NCI-H446 (cell line): ENCODE data around the gene HLCS.

Source experiments
- DNase-seq, 2 experiments: peaks; one replicate each; lab custom pipeline; 2025; lab: John Stamatoyannopoulos, UW

Gene HLCS

DNA sequence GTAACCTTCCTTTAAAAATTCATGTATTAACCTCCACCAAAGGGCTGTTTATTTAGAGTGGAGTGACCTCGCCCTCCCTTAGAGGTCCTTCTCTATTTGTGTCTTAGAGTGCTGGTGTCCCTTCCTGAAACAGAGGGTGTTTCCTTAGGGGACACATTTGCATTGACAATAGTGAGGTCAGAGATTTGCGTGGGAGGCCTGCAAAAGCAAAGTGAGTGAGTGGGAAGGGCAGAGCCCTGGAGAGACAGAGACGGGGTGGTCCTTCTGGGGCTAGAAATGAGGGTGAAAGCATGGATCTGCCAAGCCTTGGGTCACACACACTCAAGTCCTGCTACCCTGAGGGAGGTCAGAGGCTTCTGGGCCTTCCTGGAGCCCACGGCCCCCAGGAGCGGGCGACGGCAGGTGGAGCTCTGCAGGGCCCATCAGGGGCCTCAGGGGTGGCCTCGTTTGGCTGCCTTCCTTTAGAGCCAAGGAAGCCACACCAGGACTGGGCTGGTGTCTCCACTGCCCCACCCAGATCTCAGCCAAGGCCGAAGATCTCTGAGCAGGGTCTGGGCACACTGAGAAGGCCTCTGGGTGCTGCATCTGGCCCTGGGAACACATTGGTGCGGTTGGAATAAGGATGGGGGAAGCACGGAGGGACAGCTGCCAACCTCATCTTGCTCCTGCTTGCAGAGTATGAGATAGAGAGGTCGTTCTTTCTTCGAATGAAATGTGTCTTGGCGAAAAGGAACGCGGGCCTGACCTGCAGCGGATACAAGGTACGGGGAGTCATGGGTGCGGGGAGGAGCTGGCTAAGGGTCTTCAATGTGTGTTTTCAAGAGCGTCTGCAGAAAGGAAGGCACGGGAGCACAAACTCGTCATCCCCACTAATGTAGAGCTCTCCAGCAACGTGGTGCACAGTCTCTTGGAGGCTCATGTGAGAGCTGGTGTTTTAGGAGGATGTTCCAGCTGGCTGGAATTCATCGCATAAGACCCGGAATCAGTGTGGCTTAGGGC lies 243.8 kb downstream of the HLCS start:
- DNase-seq: no peak

DNA sequence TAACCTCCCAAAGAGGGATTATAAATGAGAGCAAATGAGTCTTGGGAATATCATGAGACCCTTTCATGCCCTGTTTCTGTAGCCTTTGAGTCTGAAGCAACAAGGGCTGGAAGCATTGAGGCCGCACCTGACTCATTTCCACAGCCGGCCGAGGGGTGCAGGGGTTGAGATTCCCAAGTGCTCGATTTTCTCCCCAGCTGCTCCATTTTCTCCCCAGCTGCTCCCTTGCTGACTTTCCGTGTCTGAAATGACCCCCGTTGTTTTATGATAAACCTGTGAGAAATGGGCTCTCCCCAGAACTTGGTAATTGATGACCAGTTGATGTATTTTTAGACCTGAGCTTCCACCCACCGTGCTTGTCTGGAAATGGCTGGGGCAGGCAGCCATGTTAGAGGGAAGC lies 244.7 kb downstream of the HLCS start:
- DNase-seq: no peak

DNA sequence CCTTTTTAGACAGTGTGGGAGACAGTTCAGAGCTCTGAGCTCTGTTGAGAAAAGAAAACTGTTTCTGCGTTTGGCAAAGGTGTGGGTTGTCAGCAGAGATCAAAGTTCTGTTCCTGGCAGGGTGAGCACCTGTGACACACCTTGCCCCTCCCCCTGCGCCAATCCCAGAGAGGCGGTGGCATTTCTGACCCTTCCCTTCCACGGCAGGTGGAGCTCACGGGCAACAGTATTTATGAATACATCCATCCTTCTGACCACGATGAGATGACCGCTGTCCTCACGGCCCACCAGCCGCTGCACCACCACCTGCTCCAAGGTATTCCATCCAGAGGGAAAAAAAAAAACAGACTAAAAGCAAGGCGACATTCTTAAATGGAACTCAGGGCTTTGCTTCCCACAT lies 246.9 kb downstream of the HLCS start:
- DNase-seq: no peak

DNA sequence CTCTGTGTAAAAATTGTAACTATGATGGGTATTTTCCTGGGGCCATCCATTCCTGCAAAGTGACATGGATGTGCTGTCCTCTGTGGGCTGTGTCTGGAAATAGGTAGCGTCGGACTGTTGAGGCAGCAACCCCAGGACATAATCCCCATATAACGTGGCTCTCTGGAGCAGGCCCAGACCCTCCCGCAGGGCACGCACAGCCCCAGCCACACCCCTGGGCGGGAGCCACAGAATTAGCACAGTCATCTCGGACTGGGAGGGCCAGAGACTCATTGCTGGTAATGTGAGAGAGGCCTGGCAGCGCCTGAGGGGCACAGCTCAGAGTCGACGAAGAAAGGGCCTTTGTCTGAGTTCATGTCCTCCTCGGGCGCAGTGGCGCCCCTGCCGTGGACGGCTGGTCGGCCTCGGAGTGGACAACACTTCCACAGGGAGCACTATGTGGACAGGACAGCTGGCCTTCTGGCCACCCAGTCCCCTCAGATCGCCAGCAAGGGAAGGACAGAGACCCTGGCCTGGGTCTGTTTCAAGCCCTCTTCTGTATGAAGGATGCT lies 247.4 kb downstream of the HLCS start:
- DNase-seq: no peak

DNA sequence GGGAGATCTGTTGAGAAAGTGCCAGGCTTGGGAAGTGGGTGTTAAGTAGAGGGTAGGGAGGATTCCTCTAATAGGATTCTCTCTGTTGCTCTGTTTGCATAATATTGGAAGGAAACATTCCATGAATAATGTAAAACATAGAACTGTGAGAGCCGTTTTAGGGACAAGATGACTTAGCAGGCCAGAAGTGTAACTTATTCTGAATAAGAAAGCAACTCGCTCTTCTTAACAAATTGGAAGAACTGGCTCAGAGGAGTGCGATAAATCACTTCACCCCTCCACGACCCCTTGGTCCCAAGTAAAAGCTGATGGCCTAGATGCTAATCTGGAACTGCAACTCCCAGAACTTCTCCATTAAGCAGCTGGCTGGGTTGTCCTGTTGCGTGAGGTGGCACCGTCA lies 248.5 kb downstream of the HLCS start:
- DNase-seq: no peak

DNA sequence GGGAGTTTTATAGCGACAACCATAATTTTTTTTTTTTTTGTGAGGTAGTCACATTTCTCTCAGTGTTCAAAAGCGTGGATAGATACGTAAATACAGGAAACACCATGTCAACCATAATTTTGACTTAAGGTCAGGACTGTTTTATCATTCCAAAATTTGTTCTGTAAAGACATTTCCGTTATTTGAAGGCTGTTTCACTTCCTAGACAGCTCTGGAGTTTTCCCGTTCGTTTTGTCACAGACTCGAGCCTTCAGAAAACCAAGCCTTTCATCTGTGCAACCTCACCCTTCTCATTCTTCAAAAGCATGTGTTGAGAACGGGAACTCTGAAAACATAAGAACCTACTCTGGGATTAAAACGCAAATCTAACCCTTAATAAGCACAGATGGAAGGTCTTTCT lies 249.6 kb downstream of the HLCS start:
- no peak for DNase-seq

DNA sequence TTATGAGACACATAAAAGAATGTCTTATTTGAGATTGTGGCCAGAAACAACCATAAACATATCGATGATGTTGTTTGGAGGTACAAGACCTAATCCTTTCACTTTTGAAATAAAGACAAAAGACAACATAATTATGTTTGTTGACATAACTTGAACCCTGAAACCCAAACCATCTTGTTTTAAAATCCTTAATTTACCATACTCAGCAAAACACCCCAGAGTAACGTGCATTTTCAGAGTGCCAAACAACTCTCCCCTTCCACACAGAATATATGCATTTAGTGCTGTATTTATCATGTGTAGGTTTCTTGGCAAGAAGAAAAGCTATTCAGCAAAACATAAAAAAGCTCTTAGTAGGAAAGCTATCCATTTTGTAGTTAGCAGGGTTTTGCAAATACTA lies 250.1 kb downstream of the HLCS start:
- no peak for DNase-seq

DNA sequence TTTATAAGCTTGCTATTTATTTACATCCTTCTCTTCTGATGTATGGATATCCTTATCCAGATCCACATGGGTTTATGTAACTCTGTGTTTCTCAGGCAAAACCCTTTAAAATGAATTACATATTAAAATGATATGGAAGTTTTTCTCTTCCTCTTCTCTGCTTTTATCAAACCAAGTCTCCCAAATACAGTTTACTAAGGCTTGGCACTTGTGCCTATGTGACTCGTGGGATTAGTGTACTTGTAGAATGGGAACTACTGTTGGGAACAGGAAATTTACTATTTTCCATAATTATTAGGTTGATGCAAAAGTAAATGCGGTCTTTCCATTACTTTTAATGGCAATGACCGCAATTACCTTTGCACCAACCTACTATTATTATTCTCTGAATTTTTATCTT lies 252.7 kb downstream of the HLCS start:
- DNase-seq: no peak

DNA sequence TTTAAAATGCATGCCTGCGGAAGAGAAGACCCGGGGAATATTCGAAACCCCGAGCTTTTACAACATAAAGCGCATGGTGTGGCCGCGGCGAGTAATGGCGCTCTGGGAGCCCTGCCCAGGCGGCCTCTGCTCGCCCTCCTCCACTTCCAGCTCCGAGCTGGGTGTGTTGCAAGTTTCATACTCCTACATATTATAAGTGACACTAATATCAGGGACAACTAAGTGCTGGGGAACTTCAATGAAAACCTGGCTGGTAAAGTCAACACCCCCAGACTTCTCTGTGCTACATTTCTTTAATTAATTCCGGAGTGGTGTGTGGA lies 255.8 kb downstream of the HLCS start:
- no peak for DNase-seq

DNA sequence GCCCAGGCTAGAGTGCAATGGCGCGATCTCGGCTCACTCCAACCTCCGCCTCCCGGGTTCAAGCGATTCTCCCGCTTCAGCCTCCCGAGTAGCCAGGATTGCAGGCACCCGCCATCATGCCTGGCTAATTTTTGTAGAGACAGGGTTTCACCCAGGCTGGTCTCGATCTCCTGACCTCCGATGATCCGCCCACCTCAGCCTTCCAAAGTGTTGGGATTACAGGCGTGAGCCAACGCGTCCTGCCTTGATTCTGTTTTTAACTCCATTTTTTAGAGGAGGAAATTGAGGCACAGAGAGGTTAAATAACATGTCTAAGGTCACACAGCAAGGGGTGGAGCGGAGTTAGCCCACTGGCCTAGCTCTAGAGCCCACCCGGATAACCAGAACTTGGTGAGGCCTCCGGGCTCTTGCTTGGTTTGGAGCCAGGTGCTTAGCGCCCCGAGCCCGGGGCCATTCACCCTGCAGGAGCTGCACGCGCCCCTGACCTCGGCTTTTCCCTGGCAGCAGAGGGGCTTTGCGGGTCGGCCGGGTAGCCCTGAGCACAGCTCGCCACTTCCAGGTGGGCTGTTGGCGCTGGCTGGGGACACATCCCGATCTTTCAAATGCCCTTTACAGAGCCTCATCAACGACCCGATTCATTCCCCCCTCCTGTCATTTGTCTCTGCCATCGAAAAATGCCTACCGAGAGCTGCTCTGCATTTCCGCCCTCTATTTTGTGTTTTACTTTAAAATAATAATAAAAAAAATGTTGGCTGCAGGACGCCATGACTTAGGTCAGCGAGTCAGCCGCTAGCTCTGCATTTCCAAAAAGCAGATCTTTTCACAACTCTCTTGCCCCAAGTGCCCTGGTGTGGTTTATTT lies 256.4 kb downstream of the HLCS start:
- no peak for DNase-seq

DNA sequence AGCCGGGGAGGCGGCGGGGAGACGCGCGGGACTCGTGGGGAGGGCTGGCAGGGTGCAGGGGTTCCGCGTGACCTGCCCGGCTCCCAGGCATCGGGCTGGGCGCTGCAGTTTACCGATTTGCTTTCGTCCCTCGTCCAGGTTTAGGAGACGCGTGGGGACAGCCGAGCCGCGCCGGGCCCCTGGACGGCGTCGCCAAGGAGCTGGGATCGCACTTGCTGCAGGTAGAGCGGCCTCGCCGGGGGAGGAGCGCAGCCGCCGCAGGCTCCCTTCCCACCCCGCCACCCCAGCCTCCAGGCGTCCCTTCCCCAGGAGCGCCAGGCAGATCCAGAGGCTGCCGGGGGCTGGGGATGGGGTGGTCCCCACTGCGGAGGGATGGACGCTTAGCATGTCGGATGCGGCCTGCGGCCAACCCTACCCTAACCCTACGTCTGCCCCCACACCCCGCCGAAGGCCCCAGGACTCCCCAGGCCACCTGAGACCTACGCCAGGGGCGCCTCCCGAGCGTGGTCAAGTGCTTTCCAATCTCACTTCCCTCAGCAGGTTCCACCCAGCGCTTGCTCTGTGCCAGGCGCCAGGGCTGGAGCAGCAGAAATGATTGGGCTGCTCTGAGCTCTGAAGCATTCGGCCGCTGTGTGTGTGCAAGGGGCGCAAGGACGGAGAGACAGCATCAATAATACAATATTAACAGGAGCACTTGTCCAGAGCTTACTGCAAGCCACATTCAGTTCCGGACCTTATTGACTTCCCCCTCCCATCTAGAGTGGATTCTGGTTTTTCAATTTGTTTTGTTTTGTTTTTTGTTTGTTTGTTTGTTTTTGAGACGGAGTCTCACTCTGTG lies 257.2 kb downstream of the HLCS start:
- no peak for DNase-seq

DNA sequence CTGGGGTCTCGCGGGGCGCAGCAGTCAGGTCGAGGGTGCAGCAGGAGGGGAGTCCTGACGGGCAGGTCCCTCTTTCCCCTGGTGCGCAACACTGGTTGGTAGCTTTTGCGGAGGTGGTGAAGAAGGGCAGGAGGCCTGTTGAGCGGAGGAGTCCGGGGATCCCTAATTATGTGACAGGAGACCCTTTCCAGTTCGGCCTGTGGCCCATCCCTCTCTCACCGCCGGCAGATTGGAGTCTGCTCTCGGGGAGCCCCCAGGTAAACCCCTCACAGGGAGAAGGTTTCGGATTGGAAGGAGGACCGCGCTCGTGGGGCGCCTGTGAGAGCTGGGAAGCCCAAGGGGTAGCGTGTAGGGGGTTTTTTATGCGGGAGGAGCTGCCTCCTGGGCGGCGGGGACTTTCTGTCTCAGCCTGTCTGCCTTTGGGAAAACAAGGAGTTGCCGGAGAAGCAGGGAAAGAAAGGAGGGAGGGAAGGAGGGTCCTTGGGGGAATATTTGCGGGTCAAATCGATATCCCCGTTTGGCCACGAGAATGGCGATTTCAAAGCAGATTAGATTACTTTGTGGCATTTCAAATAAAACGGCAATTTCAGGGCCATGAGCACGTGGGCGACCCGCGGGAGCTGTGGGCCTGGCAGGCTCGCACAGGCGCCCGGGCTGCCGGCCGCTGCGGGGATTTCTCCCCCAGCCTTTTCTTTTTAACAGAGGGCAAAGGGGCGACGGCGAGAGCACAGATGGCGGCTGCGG lies 258.0 kb downstream of the HLCS start:
- DNase-seq: no peak

DNA sequence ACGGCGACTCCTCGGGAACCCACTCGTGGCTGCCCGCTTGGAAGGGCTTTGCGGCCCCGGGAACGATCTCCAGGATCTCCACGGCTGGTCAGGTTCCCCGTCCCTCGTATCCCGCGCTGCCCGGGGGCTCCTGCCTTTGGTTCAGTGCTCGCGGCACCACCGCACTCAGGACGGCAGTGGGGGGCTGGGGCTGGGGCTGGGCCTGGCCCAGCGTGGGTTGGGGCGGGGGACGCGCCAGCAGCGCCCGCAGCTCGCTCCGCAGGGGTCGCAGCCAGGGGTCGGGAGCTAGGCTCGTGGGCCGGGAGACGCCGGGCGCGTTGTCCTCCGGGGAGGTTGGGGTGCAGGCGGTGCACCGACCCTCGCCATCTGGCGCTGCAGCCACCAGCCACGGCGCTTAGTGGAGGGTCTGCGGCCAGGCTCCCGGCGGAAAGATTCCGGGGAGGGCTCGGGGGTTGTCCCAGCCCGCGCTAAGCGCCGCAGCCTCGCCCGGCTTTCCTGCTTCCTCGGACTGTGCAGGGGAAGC lies 258.6 kb downstream of the HLCS start:
- DNase-seq: no peak

DNA sequence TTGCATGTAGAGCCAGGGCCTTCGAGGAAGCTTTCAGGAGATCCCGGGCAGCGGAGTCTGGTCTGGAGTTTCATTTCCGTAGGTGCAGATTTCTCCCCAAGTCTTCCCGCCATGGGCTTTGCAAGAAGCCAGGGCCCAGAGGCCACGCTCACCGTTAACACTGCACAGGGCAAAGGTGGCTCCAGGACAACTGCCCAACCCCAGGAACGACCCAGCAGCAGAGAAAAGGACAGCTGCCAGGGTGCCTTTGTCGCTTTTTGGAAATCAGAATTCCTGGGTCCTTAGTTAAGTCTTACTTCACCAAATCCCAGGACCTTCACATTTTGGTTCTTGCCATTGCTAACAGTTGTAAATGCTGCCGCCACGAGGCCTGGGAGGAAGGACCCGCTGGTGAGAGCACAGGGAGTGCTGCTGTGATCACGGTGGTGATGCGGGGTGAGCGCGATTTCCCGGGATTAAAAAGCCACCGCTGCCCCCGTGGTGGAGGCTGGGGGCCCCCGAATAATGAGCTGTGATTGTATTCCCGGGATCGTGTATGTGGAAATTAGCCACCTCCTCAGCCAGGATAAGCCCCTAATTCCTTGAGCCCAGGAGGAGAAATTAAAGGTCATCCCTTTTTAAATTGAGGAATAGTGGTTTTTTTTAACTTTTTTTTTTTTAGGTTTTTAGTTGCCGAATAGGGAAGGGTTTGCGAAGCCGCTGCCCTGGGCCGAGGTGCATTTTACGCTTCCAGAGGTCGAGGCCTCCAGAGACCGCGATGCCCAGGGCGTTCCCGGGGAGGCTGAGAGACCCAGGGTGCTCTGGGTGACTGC lies 259.3 kb downstream of the HLCS start:
- no peak for DNase-seq

DNA sequence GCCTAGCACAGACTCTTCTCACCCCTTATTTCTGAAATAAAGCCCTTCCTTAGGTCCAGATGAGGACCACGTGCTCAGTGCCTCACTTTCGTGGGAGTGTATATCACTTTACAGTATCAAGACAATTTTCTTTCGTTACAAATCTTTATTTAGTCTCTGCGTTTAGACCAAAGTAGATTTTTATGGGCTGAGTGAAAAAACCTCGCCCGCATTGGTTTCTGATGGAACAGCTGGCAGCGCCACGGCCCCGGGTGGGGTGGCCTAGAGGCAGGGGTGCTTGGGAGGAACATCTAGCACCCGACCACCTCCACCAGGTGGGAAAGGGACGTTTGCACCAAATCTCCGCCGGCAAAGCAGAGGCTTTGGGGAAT lies 260.0 kb downstream of the HLCS start:
- DNase-seq: no peak

DNA sequence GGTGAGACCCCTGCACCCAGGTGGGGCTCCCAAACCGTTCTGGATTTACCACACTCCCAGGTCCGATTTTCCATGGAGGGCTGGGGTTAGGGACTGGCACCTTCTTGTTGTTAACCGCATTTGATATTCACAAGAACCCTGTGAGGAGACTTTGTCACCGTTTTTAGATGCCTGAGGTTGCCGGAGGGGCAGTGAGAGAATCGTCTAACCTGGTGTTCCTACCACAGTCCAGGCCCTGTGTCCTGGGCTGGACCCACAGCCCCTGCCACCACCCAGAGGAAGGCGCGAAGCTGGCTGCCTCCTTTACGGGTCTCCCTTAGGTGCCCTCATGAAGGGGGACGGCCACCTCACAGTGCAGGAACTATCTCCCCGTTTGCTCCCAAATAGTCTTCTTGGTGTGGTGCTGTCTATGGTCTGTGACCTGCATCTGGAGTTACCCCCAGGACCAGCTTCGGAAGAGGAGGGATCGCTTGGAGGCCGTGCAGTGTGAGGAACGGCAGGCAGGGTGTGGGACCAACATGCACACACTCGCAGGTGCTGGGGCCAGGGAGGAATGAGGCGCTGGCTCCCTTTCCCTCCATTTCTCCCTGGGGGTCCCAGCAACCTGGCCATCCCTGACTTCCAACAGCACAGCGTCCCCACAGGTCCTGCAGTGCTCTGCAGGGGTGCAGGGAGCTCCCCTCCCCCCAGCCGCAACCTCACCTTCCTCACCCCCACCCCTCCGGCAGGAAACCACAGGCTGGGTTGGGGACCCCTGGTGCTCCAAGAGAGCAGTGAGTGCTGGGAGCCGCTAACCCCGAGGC lies 260.6 kb downstream of the HLCS start:
- no peak for DNase-seq

DNA sequence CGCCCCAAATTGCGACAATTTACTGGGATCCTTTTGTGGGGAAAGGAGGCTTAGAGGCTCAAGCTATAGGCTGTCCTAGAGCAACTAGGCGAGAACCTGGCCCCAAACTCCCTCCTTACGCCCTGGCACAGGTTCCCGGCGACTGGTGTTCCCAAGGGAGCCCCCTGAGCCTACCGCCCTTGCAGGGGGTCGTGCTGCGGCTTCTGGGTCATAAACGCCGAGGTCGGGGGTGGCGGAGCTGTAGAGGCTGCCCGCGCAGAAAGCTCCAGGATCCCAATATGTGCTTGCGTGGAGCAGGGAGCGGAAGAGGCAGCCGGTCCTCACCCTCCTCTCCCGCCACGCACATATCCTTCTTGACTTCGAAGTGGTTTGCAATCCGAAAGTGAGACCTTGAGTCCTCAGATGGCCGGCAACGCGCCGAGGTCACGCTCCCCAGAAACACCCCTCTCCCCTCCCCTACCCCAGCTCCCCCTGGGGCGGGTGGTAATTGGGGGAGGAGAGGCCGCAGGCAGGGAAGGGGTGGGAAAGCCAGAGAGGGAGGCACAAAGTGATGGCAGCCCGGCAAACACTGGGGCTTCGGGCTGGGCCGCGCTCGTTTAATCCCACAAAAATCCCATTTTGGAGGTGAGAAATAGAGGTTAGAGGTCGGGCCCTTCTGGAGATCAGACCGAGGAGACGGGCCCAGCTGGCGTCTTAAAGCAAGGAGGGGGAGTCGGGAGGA lies 261.4 kb downstream of the HLCS start:
- no peak for DNase-seq

DNA sequence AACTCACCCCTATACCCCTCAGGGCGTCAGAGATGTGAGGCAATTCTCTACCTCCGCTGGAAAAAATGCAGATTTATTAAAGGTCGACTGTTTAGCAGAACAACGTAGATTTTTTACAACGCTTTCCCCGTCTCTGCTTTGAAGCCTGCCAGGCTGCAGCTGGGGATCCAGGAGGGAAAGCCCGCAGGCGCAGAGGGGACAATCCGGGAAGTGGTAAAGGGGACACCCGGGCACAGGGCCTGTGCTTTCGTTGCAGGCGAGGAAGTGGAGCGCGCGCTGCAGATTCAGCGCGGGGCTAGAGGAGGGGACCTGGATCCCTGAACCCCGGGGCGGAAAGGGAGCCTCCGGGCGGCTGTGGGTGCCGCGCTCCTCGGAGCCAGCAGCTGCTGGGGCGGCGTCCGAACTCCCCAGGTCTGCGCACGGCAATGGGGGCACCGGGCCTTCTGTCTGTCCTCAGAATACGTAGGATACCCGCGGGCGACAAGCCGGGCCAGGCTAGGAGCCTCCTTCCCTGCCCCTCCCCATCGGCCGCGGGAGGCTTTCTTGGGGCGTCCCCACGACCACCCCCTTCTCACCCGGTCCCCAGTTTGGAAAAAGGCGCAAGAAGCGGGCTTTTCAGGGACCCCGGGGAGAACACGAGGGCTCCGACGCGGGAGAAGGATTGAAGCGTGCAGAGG lies 262.1 kb downstream of the HLCS start:
- no peak for DNase-seq
